Measurements from ENCODE around the gene SHROOM3.

SHROOM3 gene

GRCh38 chr4:76628251-76628650 is 193.2 kb downstream of the SHROOM3 start:
- DNase-seq = no peak

- no peak for DNase-seq
Observed at GRCh38 chr4:76630741-76631140, 195.7 kb downstream of the SHROOM3 start.

DNA sequence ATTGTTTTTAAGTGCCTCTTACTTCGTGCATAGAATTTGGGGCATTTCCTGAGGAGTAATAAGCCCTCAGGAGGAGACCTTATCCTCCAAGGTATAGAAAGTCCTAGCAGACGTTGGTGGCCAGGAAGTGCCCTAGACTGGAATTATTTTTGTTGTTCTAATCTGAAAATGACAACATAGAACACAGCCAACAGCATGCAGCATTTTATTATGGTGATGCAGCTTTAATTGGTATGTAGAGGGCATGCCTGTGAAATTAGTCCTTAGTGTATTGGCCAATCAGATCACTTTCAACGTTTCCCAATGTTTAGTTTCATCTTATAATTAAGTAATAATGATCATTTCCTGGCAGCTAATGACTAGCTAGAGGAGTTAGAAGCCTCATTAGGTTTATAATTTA is 199.2 kb downstream of the SHROOM3 start:
- no peak for DNase-seq

DNA sequence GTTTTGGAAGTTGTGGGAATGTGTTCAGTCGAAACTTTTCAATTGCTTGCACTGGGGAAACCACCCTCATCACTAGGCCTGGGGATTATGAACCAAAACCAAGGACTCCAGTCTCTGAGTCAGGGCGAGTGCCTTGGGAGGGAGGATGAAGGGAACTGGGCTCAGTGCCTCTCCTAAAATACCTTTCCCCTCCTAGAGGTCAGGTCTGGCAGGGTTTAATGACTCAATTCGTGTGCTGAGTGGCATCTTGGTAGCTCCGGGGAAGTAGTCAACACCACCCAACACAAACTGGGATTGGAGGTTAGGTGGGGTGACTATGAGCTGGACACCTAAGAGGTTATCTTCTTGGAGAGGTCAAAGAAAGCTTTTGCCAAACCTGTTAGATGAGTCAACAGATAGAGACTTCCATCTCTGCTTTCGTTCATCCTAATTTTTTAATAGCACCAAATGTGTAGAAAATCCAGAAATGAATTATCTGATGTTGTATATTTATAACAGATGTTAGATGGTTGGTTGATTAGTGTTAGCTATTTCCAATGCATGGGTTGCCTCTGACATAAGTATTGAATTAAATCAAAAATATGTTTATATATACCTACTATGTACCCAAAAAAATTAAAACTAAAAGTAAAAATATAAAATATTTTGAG is 202.8 kb downstream of the SHROOM3 start:
- DNase-seq = no peak

GRCh38 chr4:76639288-76639687 is 204.3 kb downstream of the SHROOM3 start:
- no peak for DNase-seq

DNA sequence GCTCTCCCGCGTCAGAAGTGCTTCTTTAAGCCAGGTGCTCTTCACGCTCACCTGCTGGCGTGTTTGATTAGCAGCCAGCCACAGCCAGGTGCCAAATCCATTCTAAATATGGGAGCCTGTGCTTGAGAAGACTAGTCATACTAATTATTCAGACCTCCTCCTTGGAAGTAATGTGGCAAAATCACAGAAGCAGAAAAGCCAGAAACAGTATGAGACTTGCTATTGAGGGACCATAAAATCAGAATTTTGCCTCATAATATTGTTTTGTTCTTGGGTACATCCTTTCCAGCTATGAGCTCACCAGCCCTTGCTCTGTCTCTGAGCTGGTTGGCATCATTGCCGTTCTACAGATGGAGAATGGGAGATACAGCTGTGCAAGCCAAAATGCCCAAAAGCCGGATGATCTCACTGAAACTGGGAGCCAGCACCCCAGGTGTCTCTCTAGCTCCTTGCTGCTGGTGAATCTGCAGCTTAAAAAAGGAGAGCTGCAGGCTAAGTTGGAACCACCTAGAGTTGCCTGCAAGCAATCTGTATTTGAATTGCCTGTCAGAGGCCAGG is 205.4 kb downstream of the SHROOM3 start:
- peak; percentile 94 for DNase-seq

DNA sequence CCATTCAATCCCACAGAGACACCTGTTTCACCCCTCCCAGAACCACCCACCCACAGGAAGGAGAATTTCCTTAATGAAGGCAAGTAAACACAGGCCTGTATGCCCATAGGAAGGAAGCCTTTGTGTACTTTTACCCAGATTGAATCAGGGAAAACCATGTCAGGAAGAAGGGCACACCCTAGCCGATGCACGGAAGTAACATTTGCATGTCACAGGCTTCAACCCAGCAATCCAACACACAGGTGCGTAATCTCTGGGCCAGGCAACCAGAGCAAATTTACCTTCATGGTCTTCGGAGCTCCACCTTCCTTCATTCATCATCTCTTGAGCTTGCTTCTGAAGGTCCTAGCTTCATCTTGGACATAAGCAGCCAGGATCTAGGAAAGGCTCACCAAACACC is 206.3 kb downstream of the SHROOM3 start:
- peak; percentile 43 for DNase-seq

GRCh38 chr4:76641758-76642157 is 206.7 kb downstream of the SHROOM3 start:
- DNase-seq = peak; percentile 32

DNA sequence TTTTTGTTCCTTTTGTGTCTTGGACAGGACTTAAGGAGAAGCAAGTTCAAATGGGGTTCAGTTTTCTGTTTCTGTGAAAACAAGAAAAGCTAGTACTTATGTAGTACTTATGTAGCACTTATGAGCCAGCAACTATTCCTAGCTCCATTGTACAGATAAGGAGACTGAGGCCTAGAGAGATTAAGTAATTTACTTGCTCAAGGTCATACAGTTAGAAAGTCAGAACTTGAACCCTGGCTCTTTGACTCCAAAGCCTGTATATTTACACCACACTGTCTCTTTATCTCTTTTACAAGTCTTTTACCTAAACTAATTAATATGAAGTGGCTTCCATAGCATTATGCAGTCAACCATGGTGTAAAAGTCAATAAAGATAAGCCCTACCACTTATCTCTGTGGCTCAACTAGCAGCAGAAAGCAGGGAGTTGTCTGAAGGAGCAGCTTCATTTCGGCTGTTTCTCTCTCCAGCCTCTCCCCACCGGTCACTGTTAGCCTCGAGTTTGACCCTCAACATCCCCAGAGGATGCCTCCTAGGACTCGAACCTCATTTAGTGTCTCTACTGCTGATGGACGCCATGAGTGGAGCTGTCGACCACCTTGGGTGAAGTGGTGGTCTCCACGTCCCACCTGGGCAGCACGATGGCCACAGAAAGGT is 209.9 kb downstream of the SHROOM3 start:
- DNase-seq = no peak

DNA sequence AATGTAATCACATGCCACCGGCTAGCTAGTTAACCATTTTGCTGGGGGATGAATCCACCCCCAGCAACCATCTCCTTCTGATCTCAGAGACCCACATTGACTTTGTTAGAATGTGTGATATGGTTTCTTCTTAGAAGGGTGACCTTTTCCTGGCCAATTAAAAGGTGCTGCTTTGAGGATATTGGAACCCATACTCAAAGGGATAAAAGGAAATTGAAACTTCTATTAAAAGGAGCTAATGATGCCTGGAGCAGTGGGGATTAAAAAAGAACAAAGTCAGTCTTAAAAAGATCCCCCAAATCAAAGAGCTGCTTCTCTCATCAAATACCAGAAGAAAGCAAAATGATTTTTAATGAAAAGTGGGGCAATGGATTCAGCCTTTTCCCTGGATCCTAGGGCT is 214.1 kb downstream of the SHROOM3 start:
- DNase-seq = no peak

GRCh38 chr4:76651616-76652015 is 216.6 kb downstream of the SHROOM3 start:
- no peak for DNase-seq

- no peak for DNase-seq
Observed at GRCh38 chr4:76652389-76652788, 217.4 kb downstream of the SHROOM3 start.

DNA sequence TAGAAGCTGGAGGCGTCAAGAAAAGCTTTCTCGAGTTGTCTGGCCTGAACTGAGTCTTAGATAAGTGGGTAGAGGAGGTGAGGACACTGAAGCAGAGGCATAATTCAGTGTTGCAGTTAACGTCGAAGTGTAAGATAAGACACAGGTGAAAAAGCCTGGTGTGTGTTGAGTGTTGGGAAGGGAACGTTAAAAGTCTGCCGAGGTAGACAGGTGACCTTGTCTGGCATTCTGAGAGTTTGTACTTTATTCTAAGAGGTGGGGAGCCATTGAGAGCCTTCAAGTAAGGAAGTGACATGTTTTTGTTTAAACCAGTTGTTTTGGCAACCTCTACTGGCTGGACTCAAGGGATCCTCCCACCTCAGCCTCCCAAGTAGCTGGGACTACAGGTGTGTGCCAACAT is 219.1 kb downstream of the SHROOM3 start:
- DNase-seq = no peak

DNA sequence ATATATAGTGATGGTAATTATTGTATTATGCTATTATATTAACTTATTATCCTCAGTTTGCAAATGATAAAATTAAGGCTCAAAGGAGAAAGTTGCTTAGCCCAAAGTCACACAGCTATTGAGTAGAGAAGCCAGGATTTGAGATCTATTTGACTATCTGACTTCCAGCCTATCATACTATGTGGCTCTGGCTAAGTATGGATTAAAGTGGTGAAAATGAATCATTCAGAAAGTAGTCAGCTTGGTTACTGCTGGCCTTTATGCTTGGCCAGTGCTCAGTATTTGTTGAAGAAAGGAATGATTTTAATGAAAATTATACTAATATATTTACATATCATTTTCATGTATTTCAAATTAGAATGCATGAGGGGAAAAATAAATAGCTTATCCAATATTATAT is 219.8 kb downstream of the SHROOM3 start:
- DNase-seq = no peak

GRCh38 chr4:76655566-76656479 is 220.8 kb downstream of the SHROOM3 start:
- no peak for DNase-seq

DNA sequence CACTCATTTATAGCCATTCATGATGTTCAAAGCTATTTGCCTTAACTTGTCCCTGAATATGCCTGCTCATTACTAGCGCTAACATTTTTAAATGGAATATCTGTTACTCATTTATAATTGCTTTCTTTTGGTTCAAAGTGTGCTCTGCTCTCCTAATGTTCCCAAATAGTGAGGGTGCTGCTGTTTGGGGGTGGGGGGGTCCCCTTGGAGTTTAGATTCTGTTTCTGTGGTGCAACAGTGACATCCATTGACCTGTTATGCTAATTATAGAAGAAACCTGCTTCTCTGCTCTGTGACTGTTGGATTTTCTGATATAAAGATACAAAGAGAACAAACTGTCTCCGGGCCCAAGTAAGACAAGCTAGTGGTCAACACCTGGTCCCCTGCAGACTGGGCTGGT is 222.4 kb downstream of the SHROOM3 start:
- no peak for DNase-seq

DNA sequence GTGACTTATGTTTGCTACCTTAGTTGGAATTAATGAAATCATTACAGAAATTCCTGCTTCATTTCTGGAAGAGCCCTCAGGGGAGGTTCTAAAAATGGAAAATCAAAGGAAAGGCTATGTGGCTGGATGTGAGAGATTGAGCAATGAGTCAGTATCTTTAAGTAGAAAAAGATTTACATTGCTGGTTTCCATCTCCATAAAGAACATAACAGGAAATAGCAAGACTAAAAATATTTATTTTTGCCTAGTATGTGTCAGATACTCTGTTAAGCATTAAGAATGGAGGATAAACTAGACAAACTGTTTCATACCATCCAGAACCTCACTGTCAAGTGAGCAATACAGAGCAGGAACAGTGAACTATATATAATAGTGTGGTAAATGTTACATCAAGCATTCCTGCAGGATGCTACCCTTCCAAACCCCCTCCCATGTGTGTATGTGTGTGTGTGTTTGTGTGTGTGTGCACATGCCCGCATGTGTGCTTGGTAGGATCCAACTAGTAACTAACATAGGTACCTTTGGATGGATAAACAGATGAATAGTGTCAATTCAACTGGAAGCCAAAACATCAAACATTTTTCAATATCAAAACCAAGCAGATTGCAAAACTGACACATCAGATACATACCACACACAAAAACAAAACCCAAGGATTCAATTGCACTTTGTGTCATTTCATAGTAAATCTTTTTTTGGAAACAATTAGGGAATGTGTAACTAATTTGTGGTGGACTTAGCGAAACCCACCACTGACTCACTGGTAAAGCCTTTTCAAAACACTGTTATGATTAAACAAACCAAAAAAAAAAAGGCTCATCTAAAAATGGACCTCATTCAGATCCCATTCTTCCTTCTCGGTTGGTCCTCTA is 223.4 kb downstream of the SHROOM3 start:
- no peak for DNase-seq

DNA sequence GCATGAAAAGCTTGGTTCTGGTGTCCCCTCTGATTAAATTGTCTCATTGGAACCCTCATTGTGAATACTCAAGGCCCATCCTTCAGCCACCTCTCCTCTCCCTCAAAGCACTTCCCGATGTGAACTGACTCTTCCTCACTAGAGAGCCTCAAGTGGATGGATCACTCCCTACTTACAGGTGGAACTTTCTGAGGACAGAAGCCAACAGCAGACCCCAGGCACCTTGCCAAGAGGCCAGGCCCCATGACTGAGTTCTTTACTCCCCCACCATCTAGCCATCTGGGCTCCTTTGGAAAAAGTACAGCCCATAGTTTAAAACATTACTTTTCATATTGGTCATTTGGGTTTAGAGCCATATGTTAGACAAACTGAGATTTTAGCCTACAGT is 224.1 kb downstream of the SHROOM3 start:
- DNase-seq = no peak

DNA sequence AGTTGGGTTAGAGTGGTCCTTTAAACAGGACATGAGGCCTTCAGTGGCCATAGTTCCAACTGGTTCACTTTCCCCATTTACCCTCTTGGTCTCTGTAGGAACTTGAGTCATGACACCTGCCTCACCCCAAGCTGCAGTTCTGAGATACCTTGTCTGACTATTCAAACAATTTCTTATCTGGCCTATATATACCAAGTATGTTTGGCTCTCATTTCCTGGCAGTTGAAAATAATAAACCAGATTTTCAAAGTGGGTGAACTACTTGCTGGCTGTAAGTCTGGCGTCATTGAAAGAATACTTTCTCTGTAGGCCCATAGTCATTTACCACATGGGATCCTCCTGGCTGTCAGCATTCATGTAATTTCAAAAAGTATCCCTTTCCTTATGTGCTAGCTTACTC is 228.8 kb downstream of the SHROOM3 start:
- DNase-seq = no peak

- DNase-seq = no peak
Observed at GRCh38 chr4:76665153-76665552, 230.1 kb downstream of the SHROOM3 start.

GRCh38 chr4:76665721-76666120 is 230.7 kb downstream of the SHROOM3 start:
- no peak for DNase-seq

GRCh38 chr4:76666944-76667532 is 232.0 kb downstream of the SHROOM3 start:
- DNase-seq = no peak

All from NCI-H1092 treated with DMSO at 0.1 percent for 48 hours (cell line).